GM15510 (cell line): Measurements from ENCODE around the gene NR1I3.

Source experiments
- POLR2A ChIP-seq: IDR thresholded peaks from 3 replicates; pipeline ENCODE4 v1.6.1; 2011; ENCODE audit warnings: borderline replicate concordance; ENCODE audit not compliant: insufficient read length; ENCODE audit errors: extremely low read depth

NR1I3 gene

GRCh38 chr1:161195171-161195570, 42.8 kb downstream of the NR1I3 start:
- no peak for TF ChIP-seq POLR2A

- TF ChIP-seq POLR2A, result no peak
Observed at GRCh38 chr1:161193561-161194235, 44.3 kb downstream of the NR1I3 start.

DNA sequence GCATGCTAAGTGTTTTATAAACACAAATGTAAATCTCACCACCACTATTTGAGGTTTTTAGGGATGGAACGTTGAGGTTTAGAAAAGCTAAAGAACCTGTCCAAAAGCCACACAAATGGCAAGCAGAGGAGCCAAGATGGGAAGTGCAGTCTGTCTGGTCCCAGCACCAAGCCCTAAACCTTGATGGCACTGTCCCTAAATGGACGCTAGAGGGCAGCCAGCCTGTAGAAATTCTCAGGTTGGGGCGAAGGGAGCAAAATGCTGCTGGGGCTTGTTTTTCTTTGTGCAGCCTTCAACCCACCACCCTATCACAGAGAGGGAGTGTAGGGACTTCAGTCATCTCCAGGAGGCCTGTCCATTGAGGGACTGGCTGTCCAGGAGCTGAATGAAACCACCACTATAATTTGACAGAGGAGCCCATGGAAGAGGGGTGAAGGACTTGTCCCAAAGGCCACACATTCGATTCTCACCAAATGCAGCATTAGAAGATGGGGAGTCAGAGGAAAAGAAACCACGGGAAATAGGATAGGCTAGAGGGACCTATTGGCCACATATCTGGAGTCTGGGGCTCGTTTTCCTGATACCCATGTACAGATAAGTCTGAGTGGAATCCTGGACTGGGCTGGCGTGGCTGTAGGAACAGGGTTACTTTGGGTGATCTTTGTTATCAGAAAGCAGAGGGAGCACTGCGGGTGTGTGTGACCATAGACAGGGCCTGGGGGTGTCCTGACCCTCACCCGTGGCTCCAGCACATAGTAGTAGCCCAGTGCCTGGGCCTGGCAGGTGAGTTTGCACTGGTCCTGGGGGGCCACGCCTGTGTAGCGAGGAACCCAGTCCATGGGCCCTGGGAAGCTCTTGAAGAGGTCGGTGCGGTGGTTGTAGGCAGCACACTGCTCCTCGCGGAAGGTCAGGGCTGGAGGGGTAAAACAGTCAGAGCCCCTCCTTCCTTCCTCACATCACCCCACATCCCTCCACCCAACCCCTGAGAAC, 45.2 kb downstream of the NR1I3 start:
- no peak for TF ChIP-seq POLR2A

- TF ChIP-seq POLR2A, result no peak
Observed at GRCh38 chr1:161191971-161192370, 46.0 kb downstream of the NR1I3 start.

DNA sequence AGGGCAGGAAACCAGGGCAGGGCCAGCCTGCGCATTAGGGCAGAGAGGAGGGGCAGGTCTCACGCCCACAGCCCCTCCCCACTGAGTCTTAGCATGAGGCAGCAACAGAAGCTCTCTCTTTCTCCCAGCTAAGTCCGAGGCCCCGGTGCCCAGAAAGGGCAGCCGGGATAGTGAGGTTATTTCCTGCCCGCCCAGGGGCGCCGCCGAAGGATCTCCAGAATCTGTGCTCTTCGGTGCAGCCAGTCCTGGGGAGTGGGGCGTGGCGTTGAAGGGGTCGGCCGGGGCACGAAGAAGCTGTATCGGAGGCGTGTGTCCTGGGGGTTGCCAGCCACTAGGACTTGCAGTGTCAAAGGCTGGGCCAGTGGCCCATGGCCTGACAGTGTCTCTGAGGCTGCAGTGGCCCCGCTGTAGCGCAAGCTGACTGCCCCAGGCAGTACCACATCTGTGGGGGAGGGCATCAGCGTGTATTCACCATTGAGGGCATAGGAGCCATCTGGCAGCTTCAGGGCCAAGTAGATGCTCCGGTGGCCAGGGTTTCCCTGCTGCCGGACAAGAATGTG, 47.0 kb downstream of the NR1I3 start:
- TF ChIP-seq POLR2A, result no peak

- TF ChIP-seq POLR2A, result no peak
Observed at GRCh38 chr1:161189036-161189435, 49.0 kb downstream of the NR1I3 start.

- no peak for TF ChIP-seq POLR2A
Observed at GRCh38 chr1:161188381-161188780, 49.6 kb downstream of the NR1I3 start.

DNA sequence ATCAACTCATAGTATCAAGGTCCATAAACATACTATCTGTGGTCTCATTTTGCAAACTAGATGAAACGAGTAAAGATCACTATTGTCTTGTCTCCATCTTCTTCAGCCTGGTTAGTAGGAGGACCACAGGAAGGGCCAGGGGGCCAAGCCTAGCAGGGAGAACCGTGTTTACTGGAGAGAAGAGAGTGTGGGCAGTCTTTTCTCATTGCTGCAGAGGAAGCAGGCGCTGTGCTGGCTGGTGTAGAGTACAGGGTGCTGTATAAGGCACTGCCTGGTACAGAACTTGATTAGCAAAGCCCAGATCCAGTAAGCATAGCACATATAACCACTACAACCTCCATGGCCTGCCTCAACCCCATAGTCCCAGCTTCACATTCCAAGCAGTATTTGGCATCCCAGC, 50.7 kb downstream of the NR1I3 start:
- no peak for TF ChIP-seq POLR2A

- TF ChIP-seq POLR2A, result no peak
Observed at GRCh38 chr1:161185732-161186311, 52.2 kb downstream of the NR1I3 start.

- peak; percentile 28 for TF ChIP-seq POLR2A
Observed at GRCh38 chr1:161185282-161185682, 52.7 kb downstream of the NR1I3 start.

DNA sequence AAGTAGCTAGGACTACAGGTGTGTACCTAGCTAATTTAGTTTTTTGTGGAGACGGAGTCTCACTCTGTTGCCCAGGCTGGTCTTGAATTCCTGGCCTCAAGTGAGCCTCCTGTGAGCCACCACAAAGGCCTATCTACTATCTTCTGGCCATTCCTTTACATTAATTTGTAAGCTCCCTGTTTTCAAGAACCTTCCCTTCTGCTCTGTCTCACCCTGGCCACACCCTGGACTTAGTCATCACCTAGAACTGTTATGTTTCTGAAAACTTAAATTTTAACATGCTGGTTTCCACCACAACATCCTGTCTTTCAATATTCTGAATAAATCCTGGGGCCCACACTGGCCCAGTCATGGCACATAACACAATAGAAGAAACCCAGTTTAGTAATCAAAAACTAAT, 55.8 kb downstream of the NR1I3 start:
- no peak for TF ChIP-seq POLR2A

DNA sequence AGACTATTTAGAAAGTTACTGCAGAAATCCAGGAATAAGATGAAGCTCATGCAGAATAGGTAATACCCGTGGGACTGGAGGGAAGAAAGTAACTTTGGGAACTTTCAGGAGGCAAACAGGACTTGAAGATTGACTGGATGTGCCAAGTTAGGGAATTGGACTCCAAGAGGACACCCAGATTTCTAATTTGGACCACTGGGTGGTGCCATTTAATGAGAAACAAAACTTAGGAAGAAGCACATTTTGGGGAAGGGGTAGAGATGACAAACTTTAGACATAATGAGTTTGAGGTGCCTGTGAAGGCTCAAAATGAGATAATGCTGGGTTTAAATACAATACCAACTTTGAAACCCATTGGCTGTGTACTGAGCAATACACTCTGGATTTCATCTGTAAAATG, 57.4 kb downstream of the NR1I3 start:
- TF ChIP-seq POLR2A, result no peak

GRCh38 chr1:161179698-161180097, 58.3 kb downstream of the NR1I3 start:
- TF ChIP-seq POLR2A, result no peak
